OCI-LY7 (cell line): ENCODE results near the gene TBPL1. TPM values are rescaled to one million over a fixed set of nuclear protein-coding genes. Genes with fewer than 3 reads are reported as not detected.
A peak's percentile ranks its signal among the peaks of the same experiment; 100 is the strongest.

Source experiments
- BruUV-seq: library from RNA; stranded (reverse); fragments of 400-500 nt; replicated peaks from 2 replicates; lab custom pipeline; 2021; lab: Mats Ljungman, UMichigan
- CTCF ChIA-PET: fragments of 300-600 bp; sonication (Branson Sonifier 250); formaldehyde crosslinking; loops from one replicate; lab custom pipeline; 2022; ENCODE audit warnings: antibody characterized with exemption; ENCODE audit not compliant: unreplicated experiment; lab: Charles Lee
- POLR2A ChIA-PET: fragments of 300-600 bp; sonication (Branson Sonifier 250); formaldehyde crosslinking; loops from one replicate; lab custom pipeline; 2022; ENCODE audit warnings: antibody characterized with exemption; lab: Charles Lee
- DNase-seq: peaks from one replicate; pipeline ENCODE4 v3.0.0-alpha.2; 2015; ENCODE audit warnings: low spot score
- H2AFZ ChIP-seq: fragments of 200-600 bp; sonication (generic), shearing (Covaris generic); 2 replicates; pipeline ENCODE4 v1.6.1; 2014; ENCODE audit warnings: mild to moderate bottlenecking, antibody characterized with exemption, low read length, moderate library complexity
- H3K27ac ChIP-seq: fragments of 200-600 bp; sonication (generic); 2 replicates; pipeline ENCODE4 v1.5.1; 2014; ENCODE audit warnings: mixed run types, low read depth, mild to moderate bottlenecking, moderate library complexity, low read length, inconsistent platforms; ENCODE audit not compliant: poor library complexity, severe bottlenecking
- H3K36me3 ChIP-seq: fragments of 200-600 bp; sonication (generic); 2 replicates; pipeline ENCODE4 v1.6.1; 2014; ENCODE audit warnings: mild to moderate bottlenecking, antibody characterized with exemption, low read length, moderate library complexity, mixed read lengths; ENCODE audit not compliant: insufficient read depth
- H3K4me1 ChIP-seq: fragments of 200-600 bp; sonication (generic); 2 replicates; pipeline ENCODE4 v1.5.1; 2014; ENCODE audit warnings: mild to moderate bottlenecking, low read length; ENCODE audit not compliant: insufficient read depth, poor library complexity, severe bottlenecking
- H3K4me2 ChIP-seq: fragments of 200-600 bp; sonication (generic); 2 replicates; pipeline ENCODE4 v1.6.1; 2014; ENCODE audit warnings: mild to moderate bottlenecking, low read length
- H3K4me3 ChIP-seq: fragments of 200-600 bp; sonication (generic); 2 replicates; pipeline ENCODE4 v1.5.1; 2014; ENCODE audit warnings: mild to moderate bottlenecking, low read depth, low read length; ENCODE audit not compliant: poor library complexity, severe bottlenecking
- H3K79me2 ChIP-seq: fragments of 200-600 bp; sonication (generic); 2 replicates; pipeline ENCODE4 v1.6.1; 2016; ENCODE audit warnings: low read depth, mild to moderate bottlenecking, low read length, moderate library complexity, mixed read lengths; ENCODE audit not compliant: insufficient read depth
- H3K9me2 ChIP-seq: fragments of 200-600 bp; sonication (generic); 2 replicates; pipeline ENCODE4 v1.6.1; 2016; ENCODE audit warnings: mild to moderate bottlenecking, low read length, mixed read lengths; ENCODE audit not compliant: insufficient read depth
- H3K9me3 ChIP-seq: fragments of 200-600 bp; sonication (generic); 2 replicates; pipeline ENCODE4 v1.6.1; 2014; ENCODE audit warnings: mild to moderate bottlenecking, mixed run types, low read length, mixed read lengths
- H4K20me1 ChIP-seq: fragments of 200-600 bp; sonication (generic); 2 replicates; pipeline ENCODE4 v1.6.1; 2014; ENCODE audit warnings: mild to moderate bottlenecking, antibody characterized with exemption, low read length, moderate library complexity, mixed read lengths; ENCODE audit not compliant: insufficient read depth
- EZH2phosphoT487 ChIP-seq: fragments of 200-600 bp; sonication (generic); IDR thresholded peaks from 2 replicates; pipeline ENCODE4 v1.6.1; 2018; ENCODE audit warnings: low read depth, borderline replicate concordance, mild to moderate bottlenecking, mixed run types, antibody characterized with exemption, low read length, moderate library complexity, mixed read lengths
- intact Hi-C: fragments of 100-400 bp; cut with micrococcal nuclease; formaldehyde crosslinking; loops from one replicate; pipeline ENCODE4 v1.10.0; 2022; ENCODE audit not compliant: unreplicated experiment
- total RNA-seq, 2 experiments: library from RNA; depleted of rRNA in 1 of 2; stranded (reverse); fragments of >200 nt in 1 of 2; shearing (Covaris generic) in 1 of 2; gene quantifications; 2 replicates each; pipeline ENCODE4 v1.2.3, GENCODE V29; 2014 to 2022
- TF ChIP-seq, protein P1 (sequence below): fragments of 200-600 bp; sonication (generic); conservative IDR thresholded peaks from 2 replicates; pipeline ENCODE4 v1.5.1; 2014; ENCODE audit warnings: mild to moderate bottlenecking, antibody characterized with exemption, low read length, moderate library complexity, mixed read lengths

TBPL1 gene
- total RNA-seq, 2 experiments from 2014 or later, result 27.8 to 47.7 TPM

DNA sequence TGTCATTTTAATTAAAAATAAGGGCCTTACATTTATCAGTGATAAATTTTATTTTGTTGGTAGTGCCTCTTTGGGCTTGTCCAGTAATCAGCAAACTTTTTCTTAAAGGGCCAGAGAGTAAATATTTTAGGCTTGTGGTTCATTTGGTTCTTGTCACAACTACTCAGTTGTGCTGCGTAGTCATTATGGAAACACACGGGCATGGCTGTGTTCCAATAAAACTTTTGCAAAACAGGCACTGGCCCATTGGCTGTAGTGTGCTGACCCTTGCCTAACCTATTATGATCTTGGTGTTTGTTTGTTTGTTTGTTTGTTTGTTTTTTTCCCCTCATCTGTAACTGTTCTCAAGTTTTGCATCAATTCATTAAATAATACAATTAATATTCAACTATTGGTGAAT lies 19.4 kb downstream of the TBPL1 start:
- Histone ChIP-seq H3K4me3 (no peak overlapping the region), H2AFZ (no peak overlapping the region), H4K20me1 (peaks cover 35% of the 10 kb centered on the region), H3K4me1 (peaks cover 17% of the 10 kb centered on the region), H3K9me3 (no peaks in the 10 kb centered on the region), H3K4me2 (no peak overlapping the region), H3K36me3 (peaks cover 13% of the 10 kb centered on the region), H3K27ac (no peak overlapping the region), H3K9me2 (no peaks in the 10 kb centered on the region), H3K79me2 (peaks cover 96% of the 10 kb centered on the region)
- intact Hi-C loops, result loop anchor here (2.0 kb wide), 1 partner anchor 48 kb away; no protein-coding TSS in a partner anchor
- BruUV-seq, result no TSS peak
- CTCF ChIA-PET, result interaction anchor here (0.7 to 1.8 kb wide), 3 partner anchors 14 to 91 kb away, joined by 4 to 7 read pairs (median 6); no protein-coding TSS in a partner anchor
- POLR2A ChIA-PET, result interaction anchor here (1.0 to 2.2 kb wide), 4 partner anchors 14 to 83 kb away, joined by 3 to 14 read pairs (median 8); partner anchors contain the start of gene TBPL1
- DNase-seq, result no peak
- TF ChIP-seq, protein P1, sequence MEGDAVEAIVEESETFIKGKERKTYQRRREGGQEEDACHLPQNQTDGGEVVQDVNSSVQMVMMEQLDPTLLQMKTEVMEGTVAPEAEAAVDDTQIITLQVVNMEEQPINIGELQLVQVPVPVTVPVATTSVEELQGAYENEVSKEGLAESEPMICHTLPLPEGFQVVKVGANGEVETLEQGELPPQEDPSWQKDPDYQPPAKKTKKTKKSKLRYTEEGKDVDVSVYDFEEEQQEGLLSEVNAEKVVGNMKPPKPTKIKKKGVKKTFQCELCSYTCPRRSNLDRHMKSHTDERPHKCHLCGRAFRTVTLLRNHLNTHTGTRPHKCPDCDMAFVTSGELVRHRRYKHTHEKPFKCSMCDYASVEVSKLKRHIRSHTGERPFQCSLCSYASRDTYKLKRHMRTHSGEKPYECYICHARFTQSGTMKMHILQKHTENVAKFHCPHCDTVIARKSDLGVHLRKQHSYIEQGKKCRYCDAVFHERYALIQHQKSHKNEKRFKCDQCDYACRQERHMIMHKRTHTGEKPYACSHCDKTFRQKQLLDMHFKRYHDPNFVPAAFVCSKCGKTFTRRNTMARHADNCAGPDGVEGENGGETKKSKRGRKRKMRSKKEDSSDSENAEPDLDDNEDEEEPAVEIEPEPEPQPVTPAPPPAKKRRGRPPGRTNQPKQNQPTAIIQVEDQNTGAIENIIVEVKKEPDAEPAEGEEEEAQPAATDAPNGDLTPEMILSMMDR, result no peak
- TF ChIP-seq EZH2phosphoT487, result no peak

DNA sequence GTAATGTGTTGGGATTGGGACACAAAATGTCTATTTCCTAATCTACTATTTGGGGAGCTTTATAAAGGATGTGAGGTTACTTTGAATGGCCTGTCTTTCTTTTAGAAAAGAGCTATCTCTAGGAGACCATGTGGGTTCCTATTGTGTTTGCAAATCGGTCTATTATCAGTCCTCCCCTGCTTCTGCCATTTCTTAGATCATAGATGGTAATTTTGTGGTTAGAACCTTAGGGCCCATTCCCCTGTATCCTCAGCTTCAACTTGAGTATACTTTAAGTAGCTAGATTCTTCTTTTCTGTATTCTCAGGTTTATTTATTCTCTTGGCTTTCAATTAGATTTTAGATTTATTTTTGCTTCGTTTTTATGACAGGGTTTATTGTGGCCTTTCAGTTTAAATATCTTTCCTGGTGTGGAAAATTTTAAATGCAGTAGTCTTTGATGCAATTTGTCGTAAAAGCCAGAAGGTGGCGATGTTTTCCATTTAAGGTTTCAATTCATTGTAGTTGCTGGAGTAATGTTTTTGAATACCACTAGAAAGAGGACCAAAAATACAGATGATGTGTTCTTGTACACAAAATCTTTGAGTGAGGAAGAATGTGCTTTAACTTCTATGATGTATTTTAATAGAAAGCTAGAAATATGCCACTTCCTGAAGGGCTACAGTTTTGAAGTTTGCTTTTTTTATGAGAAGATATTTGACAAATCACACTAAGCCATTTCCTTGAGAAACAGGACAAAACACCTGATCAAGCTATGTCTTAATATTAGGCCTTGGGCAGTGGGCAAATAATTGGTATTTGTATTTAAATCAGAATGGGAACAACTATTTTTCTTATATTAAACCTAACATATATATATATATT lies 20.3 kb downstream of the TBPL1 start:
- peaks cover 31% of the 10 kb centered on the region for H4K20me1 ChIP-seq
- ChIA-PET CTCF (interaction anchor here (0.5 to 1.8 kb wide), 7 partner anchors 8 to 144 kb away, joined by 3 to 7 read pairs (median 4); no protein-coding TSS in a partner anchor), POLR2A (interaction anchor here (0.7 to 2.2 kb wide), 10 partner anchors 11 to 121 kb away, joined by 3 to 14 read pairs (median 4); partner anchors contain the start of gene TBPL1)
- H2AFZ ChIP-seq, result no peak overlapping the region
- peaks cover 20% of the 10 kb centered on the region for H3K4me1 ChIP-seq
- H3K36me3 ChIP-seq, result peaks cover 16% of the 10 kb centered on the region
- no peaks in the 10 kb centered on the region for H3K9me2 ChIP-seq
- H3K9me3 ChIP-seq, result no peaks in the 10 kb centered on the region
- DNase-seq, result peak; percentile 69
- BruUV-seq, result no TSS peak
- H3K27ac ChIP-seq, result peak overlapping the region; percentile 13
- no peak for TF ChIP-seq EZH2phosphoT487
- TF ChIP-seq, protein P1, result peak; percentile 97
- intact Hi-C loops, result loop anchor here (1.0 to 2.0 kb wide), 3 partner anchors 49 to 124 kb away; no protein-coding TSS in a partner anchor
- peak overlapping the region; percentile 13; the same call in 1 of the 2 replicates for H3K4me2 ChIP-seq
- H3K79me2 ChIP-seq, result peaks cover 98% of the 10 kb centered on the region
- H3K4me3 ChIP-seq, result no peak overlapping the region
